ENCODE data around the gene TIPARP. TPM values are rescaled to one million over a fixed set of nuclear protein-coding genes. Genes with fewer than 3 reads are reported as not detected.

TIPARP gene
- polyA plus RNA-seq, 1 of the 3 experiments (the other 2 are of a cell fraction): 6.2 TPM

DNA sequence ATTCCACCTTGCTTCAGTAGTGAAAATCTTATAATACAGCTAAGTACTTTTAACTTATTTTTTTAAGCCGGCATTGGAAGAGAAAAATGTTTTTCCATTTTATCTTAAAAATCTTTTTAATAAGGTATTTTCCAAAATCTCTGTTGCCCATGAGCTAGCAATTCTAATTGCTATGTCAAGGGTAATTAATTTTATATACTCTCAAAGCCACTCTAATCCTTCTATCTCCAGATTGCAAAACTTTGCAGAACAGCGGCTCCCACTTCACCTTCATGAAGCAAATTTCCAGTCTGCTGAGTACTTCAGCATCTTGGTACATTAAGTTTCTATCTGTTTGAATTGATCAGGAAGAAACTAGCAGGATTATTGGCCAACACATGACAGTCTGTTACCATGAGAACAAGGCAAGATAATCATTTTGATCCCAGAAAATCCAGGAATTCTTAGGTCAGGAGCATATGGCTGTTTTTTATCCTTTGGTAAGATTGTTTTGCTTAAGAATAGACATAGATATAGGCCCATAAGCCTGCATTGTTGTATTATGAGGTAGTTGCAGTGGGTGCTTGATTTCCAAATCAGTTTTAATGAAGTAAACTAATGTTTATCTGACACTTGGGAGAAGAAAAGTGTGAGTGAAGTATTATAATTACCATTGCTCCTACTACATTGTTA lies 6.0 kb downstream of the TIPARP start:
- no peak for DNase-seq
- Histone ChIP-seq H3F3A (replicated peaks; ENCODE audit: insufficient read depth) (peaks cover 4% of the 10 kb centered on the region), H2AFZ (ENCODE audit: low read depth) (no peak overlapping the region), H3K27ac (ENCODE audit: low read depth in 2 of 2, low read length in 1 of 2) (peak overlapping the region; percentile 11 to 53; a peak in 3 of 4 replicates), H3K79me2 (ENCODE audit: insufficient read depth) (peaks cover 100% of the 10 kb centered on the region), H3K4me1 (ENCODE audit: control insufficient read depth in 1 of 2, insufficient read depth in 2 of 2, low read depth in 1 of 2, low read length in 1 of 2) (peaks cover 17 to 45% of the 10 kb centered on the region in 2 experiments; a peak in 3 of 4 replicates), H3K9ac (no peak overlapping the region), H3K4me3 (ENCODE audit: low read depth in 2 of 2, low read length in 1 of 2) (no peak overlapping the region), H3K9me2 (no peaks in the 10 kb centered on the region), H3K9me3 (no peaks in the 10 kb centered on the region), H3K27me3 (ENCODE audit: insufficient read depth) (no peaks in the 10 kb centered on the region), H3K36me3 (replicated peaks in 1 of 2; ENCODE audit: control insufficient read depth in 1 of 2, insufficient read depth in 2 of 2, low read length in 1 of 2) (peaks cover 40 to 46% of the 10 kb centered on the region in 2 experiments), H3K4me2 (peak overlapping the region; percentile 9), H4K20me1 (ENCODE audit: insufficient read depth) (peaks cover 37% of the 10 kb centered on the region)
- WGBS (ENCODE audit: low lambda C conversion rate): 98% methylated on average over 2 of the region's 2 CpGs
- ChIA-PET CTCF (interaction anchor here (1.0 to 1.3 kb wide), 3 partner anchors 9 to 43 kb away, joined by 3 to 4 read pairs (median 3); no protein-coding TSS in a partner anchor), POLR2A (interaction anchor here (1.3 kb wide), 1 partner anchor 408 kb away, joined by 3 read pairs; no protein-coding TSS in a partner anchor)
- no peak for TF ChIP-seq TEAD4 (IDR thresholded peaks at IDR 0.05; ENCODE audit: borderline replicate concordance, insufficient read depth)
- TF ChIP-seq, protein P1, sequence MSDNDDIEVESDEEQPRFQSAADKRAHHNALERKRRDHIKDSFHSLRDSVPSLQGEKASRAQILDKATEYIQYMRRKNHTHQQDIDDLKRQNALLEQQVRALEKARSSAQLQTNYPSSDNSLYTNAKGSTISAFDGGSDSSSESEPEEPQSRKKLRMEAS (IDR thresholded peaks at IDR 0.05; ENCODE audit: low read depth): 0 out of 2 replicates have a peak, but pooled peaks have one; percentile 4

DNA sequence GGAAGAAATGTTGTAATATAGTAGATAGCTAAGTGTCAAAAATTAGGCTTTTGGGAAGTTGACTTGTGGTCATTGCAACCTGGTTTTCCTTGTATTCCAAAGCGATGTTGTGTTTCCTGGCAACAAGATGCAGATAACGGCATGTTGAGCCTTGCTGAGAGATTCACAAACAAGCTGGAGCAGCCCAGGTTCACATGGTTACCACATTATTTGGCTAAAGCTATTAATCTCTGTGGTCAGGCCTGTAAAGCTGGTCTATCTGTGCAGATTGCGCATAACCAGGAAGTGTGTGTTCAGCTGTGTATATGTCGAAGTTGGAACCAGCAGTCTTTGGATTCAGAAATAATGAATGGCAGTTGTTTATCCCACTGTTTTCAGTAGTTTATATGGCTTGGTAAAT lies 6.6 kb downstream of the TIPARP start:
- peak overlapping the region; percentile 9 for H3K4me2 ChIP-seq
- whole genome bisulfite sequencing (ENCODE audit: low lambda C conversion rate): 54% methylated on average over 4 of the region's 4 CpGs
- CTCF ChIA-PET: interaction anchor here (1.0 to 1.3 kb wide), 3 partner anchors 8 to 43 kb away, joined by 3 to 4 read pairs (median 3); no protein-coding TSS in a partner anchor
- no peaks in the 10 kb centered on the region for H3K27me3 ChIP-seq (ENCODE audit: insufficient read depth)
- peaks cover 100% of the 10 kb centered on the region for H3K79me2 ChIP-seq (ENCODE audit: insufficient read depth)
- peaks cover 42% of the 10 kb centered on the region for H4K20me1 ChIP-seq (ENCODE audit: insufficient read depth)
- no peak overlapping the region for H2AFZ ChIP-seq (ENCODE audit: low read depth)
- H3K9me3 ChIP-seq: no peaks in the 10 kb centered on the region
- POLR2A ChIA-PET: interaction anchor here (1.3 kb wide), 1 partner anchor 408 kb away, joined by 3 read pairs; no protein-coding TSS in a partner anchor
- H3K9me2 ChIP-seq: no peaks in the 10 kb centered on the region
- DNase-seq: peak; percentile 55
- peak overlapping the region in 1 of 2 experiments; percentile 53; a peak in 2 of 4 replicates for H3K27ac ChIP-seq (ENCODE audit: low read depth in 2 of 2, low read length in 1 of 2)
- H3K4me1 ChIP-seq (ENCODE audit: control insufficient read depth in 1 of 2, insufficient read depth in 2 of 2, low read depth in 1 of 2, low read length in 1 of 2): peaks cover 19 to 50% of the 10 kb centered on the region in 2 experiments; a peak in 3 of 4 replicates
- H3F3A ChIP-seq (replicated peaks; ENCODE audit: insufficient read depth): peaks cover 4% of the 10 kb centered on the region
- no peak overlapping the region for H3K4me3 ChIP-seq (ENCODE audit: low read depth in 2 of 2, low read length in 1 of 2)
- peak; percentile 40; the same call in 1 of the 2 replicates for TF ChIP-seq MXI1 (IDR thresholded peaks at IDR 0.05; ENCODE audit: low read depth, low read length)
- peak; percentile 51; the same call in 1 of the 2 replicates for TF ChIP-seq TCF12 (IDR thresholded peaks at IDR 0.05)
- TF ChIP-seq EP300 (IDR thresholded peaks at IDR 0.05; ENCODE audit: borderline replicate concordance in 1 of 2, low read depth in 1 of 2, low read length in 1 of 2): no peak
- TF ChIP-seq, protein P2, sequence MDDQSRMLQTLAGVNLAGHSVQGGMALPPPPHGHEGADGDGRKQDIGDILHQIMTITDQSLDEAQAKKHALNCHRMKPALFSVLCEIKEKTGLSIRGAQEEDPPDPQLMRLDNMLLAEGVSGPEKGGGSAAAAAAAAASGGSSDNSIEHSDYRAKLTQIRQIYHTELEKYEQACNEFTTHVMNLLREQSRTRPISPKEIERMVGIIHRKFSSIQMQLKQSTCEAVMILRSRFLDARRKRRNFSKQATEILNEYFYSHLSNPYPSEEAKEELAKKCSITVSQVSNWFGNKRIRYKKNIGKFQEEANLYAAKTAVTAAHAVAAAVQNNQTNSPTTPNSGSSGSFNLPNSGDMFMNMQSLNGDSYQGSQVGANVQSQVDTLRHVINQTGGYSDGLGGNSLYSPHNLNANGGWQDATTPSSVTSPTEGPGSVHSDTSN (IDR thresholded peaks at IDR 0.05): 0 out of 2 replicates have a peak, but pooled peaks have one; percentile 23
- no peak for TF ChIP-seq RFX5 (IDR thresholded peaks at IDR 0.05; ENCODE audit: low read length)
- TF ChIP-seq, protein P1 (IDR thresholded peaks at IDR 0.05; ENCODE audit: low read depth): no peak
- TF ChIP-seq POLR2AphosphoS5 (IDR thresholded peaks at IDR 0.05; ENCODE audit: low read depth, low read length): no peak
- TF ChIP-seq ELF1 (IDR thresholded peaks at IDR 0.05): peak; percentile 56; the same call in 1 of the 2 replicates
- no peak for TF ChIP-seq SMC3 (IDR thresholded peaks at IDR 0.05; ENCODE audit: low read depth, low read length)
- peaks cover 40 to 46% of the 10 kb centered on the region in 2 experiments for H3K36me3 ChIP-seq (replicated peaks in 1 of 2; ENCODE audit: control insufficient read depth in 1 of 2, insufficient read depth in 2 of 2, low read length in 1 of 2)
- no peak overlapping the region for H3K9ac ChIP-seq

All from SK-N-SH (cell line).